K562 (cell line): Measurements from ENCODE around the gene ATP2A3. TPM values are rescaled to one million over a fixed set of nuclear protein-coding genes. Genes with fewer than 3 reads are reported as not detected.
A peak's percentile ranks its signal among the peaks of the same experiment; 100 is the strongest.

Source experiments
- ATAC-seq: fragments of 200-7000 bp; cut with Tn5 transposase; 3 replicates; pipeline ENCODE4 v1.9.1; 2020; ENCODE audit warnings: moderate library complexity
- BruUV-seq: library from RNA; stranded (reverse); fragments of 400-500 nt; replicated peaks from 2 replicates; lab custom pipeline; 2021; lab: Mats Ljungman, UMichigan
- CTCF ChIA-PET: fragments of 300-600 bp; formaldehyde crosslinking; extraction: SDS; loops from one replicate; lab custom pipeline; 2021; ENCODE audit warnings: low intra/inter-chr PET ratio; lab: Yijun Ruan, JAX
- POLR2A ChIA-PET: fragments of 300-600, 350-650 bp; sonication (Branson Sonifier 250); formaldehyde crosslinking; extraction: SDS; loops from one replicate; lab custom pipeline; 2021; ENCODE audit warnings: antibody characterized with exemption, inconsistent platforms; lab: Yijun Ruan, JAX
- DNase-seq, 4 experiments: peaks; one replicate each; pipeline versions ENCODE4 v3.0.0 to v3.0.0-alpha.2; 2011 to 2018; ENCODE audit warnings: low spot score in 3 of 4, mixed read lengths in 3 of 4; ENCODE audit errors: extremely low read depth in 1 of 4
- FAIRE-seq: peaks from 2 replicates; lab custom pipeline; 2011; peaks lifted over from hg19 to GRCh38; lab: Jason Lieb, UNC
- H2AFZ ChIP-seq: 2 replicates; pipeline ENCODE4 v1.6.0; 2011; ENCODE audit warnings: low read depth, low read length, control low read depth, inconsistent platforms
- H3K27ac ChIP-seq: fragments of 200-600 bp; 3 replicates; pipeline ENCODE4 v1.8.0; 2011; ENCODE audit warnings: low read depth, mild to moderate bottlenecking, control low read depth, inconsistent platforms, low read length, moderate library complexity, mixed read lengths; ENCODE audit errors: extremely low read depth
- H3K27me3 ChIP-seq, 2 experiments: fragments of 300-600 bp in 1 of 2; 2 replicates in 1 of 2; 3 replicates in 1 of 2; pipeline versions ENCODE4 v1.6.0 to v1.8.0; 2011; ENCODE audit warnings: inconsistent platforms in 2 of 2, low read length in 2 of 2, mild to moderate bottlenecking in 1 of 2, mixed read lengths in 1 of 2, moderate library complexity in 1 of 2; ENCODE audit not compliant: control insufficient read depth in 2 of 2, insufficient read depth in 2 of 2
- H3K36me3 ChIP-seq: fragments of 300-600 bp; 3 replicates; pipeline ENCODE4 v1.8.0; 2011; ENCODE audit warnings: mild to moderate bottlenecking, low read length, inconsistent platforms; ENCODE audit not compliant: control insufficient read depth, insufficient read depth
- H3K4me1 ChIP-seq, 2 experiments: fragments of 200-600 bp in 1 of 2; replicated peaks in 1 of 2; 2 replicates in 1 of 2; 3 replicates in 1 of 2; pipeline versions ENCODE4 v1.5.1 to v1.8.0; 2011; ENCODE audit warnings: inconsistent platforms in 2 of 2, low read length in 2 of 2, mild to moderate bottlenecking in 1 of 2, mixed read lengths in 1 of 2, moderate library complexity in 1 of 2; ENCODE audit not compliant: control insufficient read depth in 2 of 2, insufficient read depth in 2 of 2
- H3K4me2 ChIP-seq: 2 replicates; pipeline ENCODE4 v1.6.1; 2011; ENCODE audit warnings: low read length, control low read depth, inconsistent platforms, mixed read lengths; ENCODE audit not compliant: insufficient read depth
- H3K4me3 ChIP-seq: fragments of 200-600 bp; sonication (generic), shearing (Covaris generic); 2 replicates; pipeline ENCODE4 v1.5.1; 2016; ENCODE audit warnings: control low read depth, inconsistent platforms
- H3K79me2 ChIP-seq: fragments of 200-600 bp; 3 replicates; pipeline ENCODE4 v1.8.0; 2011; ENCODE audit warnings: low read length, inconsistent platforms; ENCODE audit not compliant: control insufficient read depth, insufficient read depth
- H3K9ac ChIP-seq, 2 experiments: 2 replicates each; pipeline versions ENCODE4 v1.6.0 to v1.6.1; 2011; ENCODE audit warnings: low read depth in 2 of 2, low read length in 2 of 2, control low read depth in 1 of 2, inconsistent platforms in 1 of 2, mild to moderate bottlenecking in 1 of 2, mixed read lengths in 1 of 2; ENCODE audit not compliant: insufficient read depth in 1 of 2
- H3K9me1 ChIP-seq: one replicate; pipeline ENCODE4 v1.6.0; 2011; ENCODE audit warnings: inconsistent platforms, mild to moderate bottlenecking, low read length, moderate library complexity; ENCODE audit not compliant: control insufficient read depth, insufficient read depth
- H3K9me3 ChIP-seq: replicated peaks from 2 replicates; pipeline ENCODE4 v1.5.1; 2011; ENCODE audit warnings: low read depth, low read length, inconsistent platforms; ENCODE audit not compliant: control insufficient read depth, insufficient read depth
- H4K20me1 ChIP-seq: replicated peaks from 2 replicates; pipeline ENCODE4 v1.6.1; 2011; ENCODE audit warnings: low read length, inconsistent platforms, mixed read lengths; ENCODE audit not compliant: control insufficient read depth, insufficient read depth
- EGR1 ChIP-seq: fragments of 450-650 bp; conservative IDR thresholded peaks from 2 replicates; pipeline ENCODE4 v1.6.1; 2017; ENCODE audit warnings: mild to moderate bottlenecking
- KLF10 ChIP-seq: fragments of 250-450 bp; sonication (Bioruptor Pico); IDR thresholded peaks from 2 replicates; pipeline ENCODE4 v1.6.1; 2021; ENCODE audit warnings: matching md5 sums
- PHB ChIP-seq: fragments of 250-450 bp; sonication (Bioruptor Pico); IDR thresholded peaks from 2 replicates; pipeline ENCODE4 v1.5.0; 2021
- SAFB ChIP-seq: fragments of 200-400 bp; formaldehyde crosslinking; IDR thresholded peaks from 2 replicates; pipeline ENCODE4 v1.6.1; 2017; ENCODE audit warnings: low read depth, low read length, borderline replicate concordance
- ZNF124 ChIP-seq: sonication (generic); formaldehyde crosslinking; IDR thresholded peaks from 2 replicates; pipeline ENCODE4 v1.8.1; 2022; ENCODE audit warnings: missing genetic modification reagents
- WGBS: fragments of 100-300 bp; shearing (Covaris generic); methylation state at CpG from one replicate; pipeline ENCODE4 v1.1.6; 2016; ENCODE audit warnings: low coverage, mixed read lengths; ENCODE audit not compliant: insufficient coverage; ENCODE audit errors: missing lambda C conversion rate; 5-methylcytosine and 5-hydroxymethylcytosine counted together
- in situ Hi-C: fragments of 300-500 bp; cut with MboI; formaldehyde crosslinking; loops from 4 replicates; pipeline ENCODE4 v1.15.0; 2018; ENCODE audit warnings: inconsistent platforms, mixed read lengths
- intact Hi-C: fragments of 100-400 bp; cut with micrococcal nuclease; formaldehyde crosslinking; loops from 2 replicates; pipeline ENCODE4 v1.14.2; 2022
- polyA plus RNA-seq, 8 experiments: library from polyadenylated mRNA; depleted of rRNA in 4 of 8; stranded (reverse) in 5 of 8; unstranded in 3 of 8; fragments of >200 nt; fragmentation: Nextera tagmentation in 2 of 8; fragmentation: Illumina TruSeq in 1 of 8; extraction: Ambion mirVana in 2 of 8; extraction: Trizol in 1 of 8; gene quantifications; 2 replicates each; pipeline versions ENCODE4 v1.2.1 to v1.2.3, GENCODE V29; 2011 to 2014; ENCODE audit warnings: inconsistent platforms in 1 of 8, missing spikeins in 1 of 8
- total RNA-seq, 7 experiments: library from RNA; depleted of rRNA in 6 of 7; stranded (reverse); fragments of >200 nt in 6 of 7; fragmentation: Illumina TruSeq in 2 of 7; extraction: Trizol in 2 of 7; gene quantifications; 2 replicates each; pipeline versions ENCODE4 v1.2.1 to v1.2.3, GENCODE V29; 2011 to 2021; ENCODE audit warnings: low replicate concordance in 1 of 7
- TF ChIP-seq, protein P1 (sequence below): sonication (generic); formaldehyde crosslinking; IDR thresholded peaks from 2 replicates; pipeline ENCODE4 v1.8.1; 2023; ENCODE audit warnings: mild to moderate bottlenecking, missing genetic modification reagents

Gene ATP2A3
- total and polyA plus RNA-seq, 9 of the 15 experiments (the other 6 are each of a cell fraction or from before 2014, with no cell fraction given): 0.65 to 103 (median 31.3) TPM

DNA sequence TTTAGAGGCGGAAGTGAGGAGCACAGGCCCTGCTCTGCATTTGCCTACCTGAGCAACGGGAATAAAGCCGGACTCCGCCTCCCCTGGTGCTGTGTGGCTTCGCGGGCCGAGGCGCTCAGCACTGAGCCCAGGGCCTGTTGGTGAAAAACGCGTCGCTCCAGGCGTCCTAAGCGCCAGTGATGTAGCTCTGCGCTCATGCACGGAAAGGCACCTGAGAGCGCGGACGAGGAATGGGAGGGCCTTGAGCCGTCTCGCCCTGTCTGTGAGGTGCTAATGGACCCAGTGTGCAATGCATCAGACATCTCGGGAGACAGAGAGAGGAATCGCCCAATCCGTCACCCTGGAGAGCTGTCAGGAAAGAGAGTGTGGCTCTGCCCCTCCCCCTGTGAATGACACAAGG lies 17.2 kb upstream of the ATP2A3 start:
- ChIA-PET CTCF (no interaction called here), POLR2A (no interaction called here)
- no peaks in the 10 kb centered on the region for H3K79me2 ChIP-seq
- no peaks in the 10 kb centered on the region for H3K27me3 ChIP-seq
- H3K9me3 ChIP-seq: no peaks in the 10 kb centered on the region
- H3K9me1 ChIP-seq: no peaks in the 10 kb centered on the region
- WGBS: 82% methylated on average over 13 of the region's 23 CpGs
- H3K4me1 ChIP-seq: peaks cover 8 to 37% of the 10 kb centered on the region in 2 experiments; a peak in 3 of 5 replicates
- no peak for FAIRE-seq
- ATAC-seq: no peak
- peak overlapping the region; percentile 51 for H2AFZ ChIP-seq
- in situ Hi-C loops (no loop called here), intact Hi-C loops (no loop called here)
- no peaks in the 10 kb centered on the region for H4K20me1 ChIP-seq
- no peak overlapping the region for H3K27ac ChIP-seq
- TF ChIP-seq KLF10 (CRISPR knock-in tag): no peak
- TF ChIP-seq, protein P1, sequence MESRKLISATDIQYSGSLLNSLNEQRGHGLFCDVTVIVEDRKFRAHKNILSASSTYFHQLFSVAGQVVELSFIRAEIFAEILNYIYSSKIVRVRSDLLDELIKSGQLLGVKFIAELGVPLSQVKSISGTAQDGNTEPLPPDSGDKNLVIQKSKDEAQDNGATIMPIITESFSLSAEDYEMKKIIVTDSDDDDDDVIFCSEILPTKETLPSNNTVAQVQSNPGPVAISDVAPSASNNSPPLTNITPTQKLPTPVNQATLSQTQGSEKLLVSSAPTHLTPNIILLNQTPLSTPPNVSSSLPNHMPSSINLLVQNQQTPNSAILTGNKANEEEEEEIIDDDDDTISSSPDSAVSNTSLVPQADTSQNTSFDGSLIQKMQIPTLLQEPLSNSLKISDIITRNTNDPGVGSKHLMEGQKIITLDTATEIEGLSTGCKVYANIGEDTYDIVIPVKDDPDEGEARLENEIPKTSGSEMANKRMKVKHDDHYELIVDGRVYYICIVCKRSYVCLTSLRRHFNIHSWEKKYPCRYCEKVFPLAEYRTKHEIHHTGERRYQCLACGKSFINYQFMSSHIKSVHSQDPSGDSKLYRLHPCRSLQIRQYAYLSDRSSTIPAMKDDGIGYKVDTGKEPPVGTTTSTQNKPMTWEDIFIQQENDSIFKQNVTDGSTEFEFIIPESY: peak; percentile 68; the same call in 1 of the 2 replicates
- no peak for DNase-seq
- H3K4me3 ChIP-seq: no peak overlapping the region
- no peak overlapping the region for H3K4me2 ChIP-seq
- no peak overlapping the region for H3K9ac ChIP-seq
- no peaks in the 10 kb centered on the region for H3K36me3 ChIP-seq
- BruUV-seq: no TSS peak

DNA sequence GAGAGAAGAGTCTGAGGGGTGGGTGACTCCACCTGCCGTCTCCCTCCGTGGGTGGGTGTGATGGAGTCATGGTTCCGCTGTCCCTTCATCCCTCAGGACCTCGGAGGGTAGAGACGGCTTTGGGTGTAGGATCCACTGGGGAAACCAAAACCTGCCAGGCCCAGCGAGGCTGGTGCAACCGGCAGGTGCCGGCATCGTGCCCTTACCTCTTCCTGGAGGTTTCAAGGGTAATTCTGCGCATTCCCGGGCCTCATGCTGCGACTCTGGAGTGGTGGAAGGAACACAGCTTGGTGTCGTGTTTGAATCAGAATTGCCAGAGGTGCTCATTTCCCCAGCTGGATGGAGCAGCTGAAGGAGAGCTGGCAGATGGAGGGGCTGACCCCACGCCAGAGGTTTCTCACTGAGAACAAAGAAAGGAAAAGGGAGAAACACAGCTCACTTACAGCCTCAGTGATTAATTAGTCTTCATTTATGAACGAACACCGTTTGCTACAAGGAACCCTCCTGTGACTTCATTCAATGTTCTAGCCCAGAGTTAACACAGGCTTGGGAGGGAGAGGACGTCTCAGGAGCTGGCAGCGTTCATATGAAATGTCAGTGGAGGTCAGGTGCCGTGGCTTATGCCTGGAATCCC lies 16.3 kb upstream of the ATP2A3 start:
- TF ChIP-seq EGR1: no peak
- no peak for TF ChIP-seq PHB (CRISPR knock-in tag)
- TF ChIP-seq ZNF124 (CRISPR knock-in tag): no peak
- no peak for TF ChIP-seq SAFB
- TF ChIP-seq, all 486 proteins: peak for 0
- ChIA-PET CTCF (no interaction called here), POLR2A (no interaction called here)
- H2AFZ ChIP-seq: peak overlapping the region; percentile 44; the same call in 1 of the 2 replicates
- no peaks in the 10 kb centered on the region for H3K36me3 ChIP-seq
- H3K9me1 ChIP-seq: no peaks in the 10 kb centered on the region
- no peak overlapping the region; a peak in 1 of 4 replicates for H3K9ac ChIP-seq
- FAIRE-seq (no peak), DNase-seq (no peak), ATAC-seq (no peak)
- BruUV-seq: no TSS peak
- in situ Hi-C loops: no loop called here
- no peak overlapping the region for H3K4me2 ChIP-seq
- intact Hi-C loops: no loop called here
- H3K9me3 ChIP-seq: no peaks in the 10 kb centered on the region; the same call in 1 of the 2 replicates
- H3K27me3 ChIP-seq: no peaks in the 10 kb centered on the region
- no peaks in the 10 kb centered on the region for H4K20me1 ChIP-seq
- WGBS: 66% methylated on average over 12 of the region's 19 CpGs
- H3K79me2 ChIP-seq: no peaks in the 10 kb centered on the region
- no peak overlapping the region for H3K4me3 ChIP-seq
- no peak overlapping the region for H3K27ac ChIP-seq
- H3K4me1 ChIP-seq: peaks cover 8 to 34% of the 10 kb centered on the region in 2 experiments; a peak in 3 of 5 replicates
